ENCODE measurements around the gene ST7. TPM values are rescaled to one million over a fixed set of nuclear protein-coding genes. Genes with fewer than 3 reads are reported as not detected.

ST7 gene
- polyA plus RNA-seq, 2 of the 4 experiments (the other 2 are of a cell fraction) = 16.2 to 26.0 TPM

DNA sequence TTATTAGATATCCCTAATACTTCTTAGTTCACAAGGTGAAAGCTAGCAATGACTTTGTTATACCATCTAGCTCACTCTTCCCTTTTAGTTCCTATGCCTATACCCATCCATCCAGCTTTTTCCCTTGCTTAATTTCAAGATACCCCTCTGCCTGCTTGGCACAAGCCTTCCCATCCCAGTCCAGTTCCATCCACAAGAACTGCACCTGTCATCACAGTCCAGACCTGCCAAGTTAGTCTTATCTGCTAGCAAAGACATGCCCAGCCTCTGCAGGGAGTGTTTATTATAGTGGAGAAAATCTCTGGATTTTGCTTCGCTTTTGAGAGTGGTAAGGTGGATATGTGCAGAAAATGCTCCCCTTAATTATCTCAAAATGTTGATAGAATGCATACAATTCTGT lies 158.2 kb downstream of the ST7 start:
- WGBS (ENCODE audit: missing lambda C conversion rate) = 79% methylated on average over 1 of the region's 1 CpG
- Histone ChIP-seq H3K4me1 (no peaks in the 10 kb centered on the region), H3K4me2 (no peak overlapping the region), H3K27ac (no peak overlapping the region), H3K9me3 (no peaks in the 10 kb centered on the region), H3K4me3 (no peak overlapping the region)
- no peak for DNase-seq (ENCODE audit: low read depth in 1 of 2, low spot score in 1 of 2)
- ChIA-PET CTCF (interaction anchor here (1.0 to 1.7 kb wide), 4 partner anchors 9 to 181 kb away, joined by 3 to 5 read pairs (median 4); no protein-coding TSS in a partner anchor), POLR2A (no interaction called here)
- ATAC-seq = no peak
- no peak for TF ChIP-seq MAZ (IDR thresholded peaks at IDR 0.05; ENCODE audit: borderline replicate concordance, low read depth, low read length)
- no peak for TF ChIP-seq ZNF302 (CRISPR knock-in tag; IDR thresholded peaks at IDR 0.05)
- no peak for TF ChIP-seq E2F6 (IDR thresholded peaks at IDR 0.05; ENCODE audit: borderline replicate concordance, low read depth)
- TF ChIP-seq CBX2 (IDR thresholded peaks at IDR 0.05; ENCODE audit: borderline replicate concordance, low read depth) = no peak
- no peak for TF ChIP-seq EP300 (IDR thresholded peaks at IDR 0.05)
- TF ChIP-seq, protein P1, sequence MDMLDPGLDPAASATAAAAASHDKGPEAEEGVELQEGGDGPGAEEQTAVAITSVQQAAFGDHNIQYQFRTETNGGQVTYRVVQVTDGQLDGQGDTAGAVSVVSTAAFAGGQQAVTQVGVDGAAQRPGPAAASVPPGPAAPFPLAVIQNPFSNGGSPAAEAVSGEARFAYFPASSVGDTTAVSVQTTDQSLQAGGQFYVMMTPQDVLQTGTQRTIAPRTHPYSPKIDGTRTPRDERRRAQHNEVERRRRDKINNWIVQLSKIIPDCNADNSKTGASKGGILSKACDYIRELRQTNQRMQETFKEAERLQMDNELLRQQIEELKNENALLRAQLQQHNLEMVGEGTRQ (IDR thresholded peaks at IDR 0.05) = no peak
- no peak for TF ChIP-seq TFCP2L1 (CRISPR knock-in tag; IDR thresholded peaks at IDR 0.05)
- TF ChIP-seq JUNB (IDR thresholded peaks at IDR 0.05) = no peak
- TF ChIP-seq FOXS1 (CRISPR knock-in tag; IDR thresholded peaks at IDR 0.05) = no peak
- TF ChIP-seq, protein P2, sequence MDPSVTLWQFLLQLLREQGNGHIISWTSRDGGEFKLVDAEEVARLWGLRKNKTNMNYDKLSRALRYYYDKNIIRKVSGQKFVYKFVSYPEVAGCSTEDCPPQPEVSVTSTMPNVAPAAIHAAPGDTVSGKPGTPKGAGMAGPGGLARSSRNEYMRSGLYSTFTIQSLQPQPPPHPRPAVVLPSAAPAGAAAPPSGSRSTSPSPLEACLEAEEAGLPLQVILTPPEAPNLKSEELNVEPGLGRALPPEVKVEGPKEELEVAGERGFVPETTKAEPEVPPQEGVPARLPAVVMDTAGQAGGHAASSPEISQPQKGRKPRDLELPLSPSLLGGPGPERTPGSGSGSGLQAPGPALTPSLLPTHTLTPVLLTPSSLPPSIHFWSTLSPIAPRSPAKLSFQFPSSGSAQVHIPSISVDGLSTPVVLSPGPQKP (IDR thresholded peaks at IDR 0.05; ENCODE audit: low read depth, low read length) = no peak
- TF ChIP-seq PHF8 (IDR thresholded peaks at IDR 0.05; ENCODE audit: borderline replicate concordance, low read depth) = no peak
- no peak for TF ChIP-seq TP53 (CRISPR knock-in tag; IDR thresholded peaks at IDR 0.05)
- no peak for TF ChIP-seq GATA3 (IDR thresholded peaks at IDR 0.05; ENCODE audit: borderline replicate concordance)
- TF ChIP-seq FOSB (CRISPR knock-in tag; IDR thresholded peaks at IDR 0.05) = no peak
- TF ChIP-seq MYC (IDR thresholded peaks at IDR 0.05; ENCODE audit: borderline replicate concordance, low read length) = no peak
- no peak for TF ChIP-seq POLR2AphosphoS2 (conservative IDR thresholded peaks at IDR 0.05; ENCODE audit: low read length)
- TF ChIP-seq RARB (CRISPR knock-in tag; IDR thresholded peaks at IDR 0.05) = no peak
- TF ChIP-seq, protein P3, sequence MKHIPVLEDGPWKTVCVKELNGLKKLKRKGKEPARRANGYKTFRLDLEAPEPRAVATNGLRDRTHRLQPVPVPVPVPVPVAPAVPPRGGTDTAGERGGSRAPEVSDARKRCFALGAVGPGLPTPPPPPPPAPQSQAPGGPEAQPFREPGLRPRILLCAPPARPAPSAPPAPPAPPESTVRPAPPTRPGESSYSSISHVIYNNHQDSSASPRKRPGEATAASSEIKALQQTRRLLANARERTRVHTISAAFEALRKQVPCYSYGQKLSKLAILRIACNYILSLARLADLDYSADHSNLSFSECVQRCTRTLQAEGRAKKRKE (CRISPR knock-in tag; IDR thresholded peaks at IDR 0.05; ENCODE audit: low read depth) = no peak
- no peak for FAIRE-seq

GRCh38 chr7:117112640-117113039 lies 159.3 kb downstream of the ST7 start:
- Histone ChIP-seq H3K4me1 (no peaks in the 10 kb centered on the region), H3K4me3 (no peak overlapping the region), H3K9me3 (no peaks in the 10 kb centered on the region), H3K27ac (no peak overlapping the region), H3K4me2 (no peak overlapping the region)
- ChIA-PET CTCF (interaction anchor here (1.2 to 1.5 kb wide), 2 partner anchors 15 to 29 kb away, joined by 3 read pairs; no protein-coding TSS in a partner anchor), POLR2A (no interaction called here)
- DNase-seq (ENCODE audit: low read depth in 1 of 2, low spot score in 1 of 2) = no peak
- TF ChIP-seq, protein P4, sequence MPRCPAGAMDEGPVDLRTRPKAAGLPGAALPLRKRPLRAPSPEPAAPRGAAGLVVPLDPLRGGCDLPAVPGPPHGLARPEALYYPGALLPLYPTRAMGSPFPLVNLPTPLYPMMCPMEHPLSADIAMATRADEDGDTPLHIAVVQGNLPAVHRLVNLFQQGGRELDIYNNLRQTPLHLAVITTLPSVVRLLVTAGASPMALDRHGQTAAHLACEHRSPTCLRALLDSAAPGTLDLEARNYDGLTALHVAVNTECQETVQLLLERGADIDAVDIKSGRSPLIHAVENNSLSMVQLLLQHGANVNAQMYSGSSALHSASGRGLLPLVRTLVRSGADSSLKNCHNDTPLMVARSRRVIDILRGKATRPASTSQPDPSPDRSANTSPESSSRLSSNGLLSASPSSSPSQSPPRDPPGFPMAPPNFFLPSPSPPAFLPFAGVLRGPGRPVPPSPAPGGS (IDR thresholded peaks at IDR 0.05) = no peak
- FAIRE-seq = no peak
- WGBS (ENCODE audit: missing lambda C conversion rate) = 79% methylated on average over 4 of the region's 4 CpGs
- ATAC-seq = no peak

DNA sequence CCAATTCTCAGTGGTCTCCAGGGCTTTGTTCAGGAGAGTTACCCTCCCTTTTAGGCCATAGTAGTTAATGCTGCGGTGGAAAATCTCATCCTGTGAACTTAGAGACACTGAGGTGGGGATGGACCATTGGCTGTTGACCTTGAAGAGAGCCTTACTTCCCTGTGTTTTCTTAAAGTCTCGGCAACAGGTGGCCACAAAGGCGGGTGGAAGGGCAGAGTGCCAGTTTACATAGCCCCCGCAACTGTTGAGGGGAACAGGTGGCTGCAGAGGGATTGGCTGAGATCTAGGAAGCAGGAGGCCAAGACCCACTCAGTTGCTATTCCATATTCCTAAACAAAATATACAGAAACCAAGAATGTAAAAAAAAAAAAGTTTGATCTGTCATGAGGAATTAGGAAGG lies 160.6 kb downstream of the ST7 start:
- Histone ChIP-seq H3K27ac (no peak overlapping the region), H3K4me1 (no peaks in the 10 kb centered on the region), H3K9me3 (no peaks in the 10 kb centered on the region), H3K4me3 (no peak overlapping the region), H3K4me2 (no peak overlapping the region)
- CTCF ChIA-PET = interaction anchor here (1.0 to 1.5 kb wide), 2 partner anchors 13 to 31 kb away, joined by 3 to 5 read pairs; no protein-coding TSS in a partner anchor
- FAIRE-seq (no peak), ATAC-seq (no peak), DNase-seq (ENCODE audit: low read depth in 1 of 2, low spot score in 1 of 2) (no peak)
- POLR2A ChIA-PET = no interaction called here
- WGBS (ENCODE audit: missing lambda C conversion rate) = 90% methylated on average over 4 of the region's 4 CpGs
- TF ChIP-seq E2F6 (IDR thresholded peaks at IDR 0.05; ENCODE audit: borderline replicate concordance, low read depth) (no peak), HOXB5 (CRISPR knock-in tag; IDR thresholded peaks at IDR 0.05) (no peak), RARB (CRISPR knock-in tag; IDR thresholded peaks at IDR 0.05) (no peak), RCOR1 (IDR thresholded peaks at IDR 0.05; ENCODE audit: low read depth, low read length) (no peak), MAZ (IDR thresholded peaks at IDR 0.05; ENCODE audit: borderline replicate concordance, low read depth, low read length) (no peak), SMC3 (IDR thresholded peaks at IDR 0.05) (no peak), JUN (IDR thresholded peaks at IDR 0.05) (no peak), CBX2 (IDR thresholded peaks at IDR 0.05; ENCODE audit: borderline replicate concordance, low read depth) (no peak), NR3C1 (IDR thresholded peaks at IDR 0.05) (no peak)
- TF ChIP-seq, protein P5, sequence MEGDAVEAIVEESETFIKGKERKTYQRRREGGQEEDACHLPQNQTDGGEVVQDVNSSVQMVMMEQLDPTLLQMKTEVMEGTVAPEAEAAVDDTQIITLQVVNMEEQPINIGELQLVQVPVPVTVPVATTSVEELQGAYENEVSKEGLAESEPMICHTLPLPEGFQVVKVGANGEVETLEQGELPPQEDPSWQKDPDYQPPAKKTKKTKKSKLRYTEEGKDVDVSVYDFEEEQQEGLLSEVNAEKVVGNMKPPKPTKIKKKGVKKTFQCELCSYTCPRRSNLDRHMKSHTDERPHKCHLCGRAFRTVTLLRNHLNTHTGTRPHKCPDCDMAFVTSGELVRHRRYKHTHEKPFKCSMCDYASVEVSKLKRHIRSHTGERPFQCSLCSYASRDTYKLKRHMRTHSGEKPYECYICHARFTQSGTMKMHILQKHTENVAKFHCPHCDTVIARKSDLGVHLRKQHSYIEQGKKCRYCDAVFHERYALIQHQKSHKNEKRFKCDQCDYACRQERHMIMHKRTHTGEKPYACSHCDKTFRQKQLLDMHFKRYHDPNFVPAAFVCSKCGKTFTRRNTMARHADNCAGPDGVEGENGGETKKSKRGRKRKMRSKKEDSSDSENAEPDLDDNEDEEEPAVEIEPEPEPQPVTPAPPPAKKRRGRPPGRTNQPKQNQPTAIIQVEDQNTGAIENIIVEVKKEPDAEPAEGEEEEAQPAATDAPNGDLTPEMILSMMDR (IDR thresholded peaks at IDR 0.05) = no peak
